Fibroblast of mammary gland (primary cell): Measurements from ENCODE around the gene CFAP221.

Source experiments
- DNase-seq: peaks from one replicate; pipeline ENCODE4 v3.0.0-alpha.2; 2010; ENCODE audit warnings: low read depth
- H3K4me3 ChIP-seq: 2 replicates; pipeline ENCODE4 v1.5.1; 2011; ENCODE audit warnings: low read depth, mild to moderate bottlenecking, low read length, moderate library complexity; ENCODE audit not compliant: control insufficient read depth
- CTCF ChIP-seq: conservative IDR thresholded peaks from 2 replicates; pipeline ENCODE4 v1.5.1; 2011; ENCODE audit warnings: low read depth, low read length, inconsistent platforms; ENCODE audit not compliant: control insufficient read depth, insufficient read depth

Gene CFAP221

GRCh38 chr2:119513832-119514231 lies 30.4 kb upstream of the CFAP221 start:
- no peak for TF ChIP-seq CTCF
- DNase-seq = no peak
- H3K4me3 ChIP-seq = no peak overlapping the region

- TF ChIP-seq CTCF = no peak
- H3K4me3 ChIP-seq = no peak overlapping the region
- no peak for DNase-seq
These were observed 28.1 kb upstream of the CFAP221 start for GRCh38 chr2:119516121-119516520.

- TF ChIP-seq CTCF = peak; percentile 75
- H3K4me3 ChIP-seq = no peak overlapping the region
- peak; percentile 47 for DNase-seq
These were observed 26.8 kb upstream of the CFAP221 start for GRCh38 chr2:119517433-119517832.

- no peak for DNase-seq
- no peak overlapping the region for H3K4me3 ChIP-seq
- no peak for TF ChIP-seq CTCF
These were observed 25.7 kb upstream of the CFAP221 start for GRCh38 chr2:119518401-119519056.

- no peak for DNase-seq
- H3K4me3 ChIP-seq = no peak overlapping the region
- TF ChIP-seq CTCF = no peak
These were observed 25.2 kb upstream of the CFAP221 start for GRCh38 chr2:119519057-119519408.

- TF ChIP-seq CTCF = no peak
- no peak for DNase-seq
- no peak overlapping the region for H3K4me3 ChIP-seq
These were observed 23.4 kb upstream of the CFAP221 start for GRCh38 chr2:119520696-119521432.

DNA sequence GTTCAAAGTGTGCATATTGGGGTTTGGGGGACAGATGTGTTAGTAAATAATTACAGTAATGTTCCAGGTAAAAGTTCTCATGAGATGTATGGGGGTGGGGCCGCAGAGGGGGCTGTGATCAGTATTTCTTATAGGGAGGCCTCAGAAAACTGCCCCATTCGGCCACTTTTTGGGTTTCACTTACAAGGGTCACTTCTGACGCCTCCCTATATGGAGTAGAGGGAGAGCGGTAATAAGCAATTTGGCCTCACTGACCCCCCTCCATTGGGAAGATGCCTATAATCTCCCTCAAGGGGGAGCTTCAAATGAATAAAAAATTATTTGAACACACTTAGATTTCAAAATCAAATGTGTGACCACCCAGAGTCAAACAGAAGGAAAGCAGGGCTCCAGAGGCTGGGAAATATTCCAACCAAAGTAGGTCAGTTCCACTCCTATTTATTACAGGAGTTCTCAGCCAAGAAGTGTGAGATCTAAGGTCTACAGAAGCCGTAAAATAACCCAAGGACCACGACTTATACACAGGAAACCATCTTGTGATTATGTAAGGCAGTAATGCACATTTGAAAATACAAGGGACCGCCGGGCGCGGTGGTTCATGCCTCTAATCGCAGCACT lies 22.7 kb upstream of the CFAP221 start:
- DNase-seq = no peak
- TF ChIP-seq CTCF = no peak
- H3K4me3 ChIP-seq = no peak overlapping the region
